Measurements from ENCODE around the gene PPP1R14C. TPM values are rescaled to one million over a fixed set of nuclear protein-coding genes. Genes with fewer than 3 reads are reported as not detected.
A peak's percentile ranks its signal among the peaks of the same experiment; 100 is the strongest.

The PPP1R14C gene
- total and polyA plus RNA-seq, 2 of the 13 experiments (the other 11 are each of a cell fraction or from before 2014, with no cell fraction given), result not detected

DNA sequence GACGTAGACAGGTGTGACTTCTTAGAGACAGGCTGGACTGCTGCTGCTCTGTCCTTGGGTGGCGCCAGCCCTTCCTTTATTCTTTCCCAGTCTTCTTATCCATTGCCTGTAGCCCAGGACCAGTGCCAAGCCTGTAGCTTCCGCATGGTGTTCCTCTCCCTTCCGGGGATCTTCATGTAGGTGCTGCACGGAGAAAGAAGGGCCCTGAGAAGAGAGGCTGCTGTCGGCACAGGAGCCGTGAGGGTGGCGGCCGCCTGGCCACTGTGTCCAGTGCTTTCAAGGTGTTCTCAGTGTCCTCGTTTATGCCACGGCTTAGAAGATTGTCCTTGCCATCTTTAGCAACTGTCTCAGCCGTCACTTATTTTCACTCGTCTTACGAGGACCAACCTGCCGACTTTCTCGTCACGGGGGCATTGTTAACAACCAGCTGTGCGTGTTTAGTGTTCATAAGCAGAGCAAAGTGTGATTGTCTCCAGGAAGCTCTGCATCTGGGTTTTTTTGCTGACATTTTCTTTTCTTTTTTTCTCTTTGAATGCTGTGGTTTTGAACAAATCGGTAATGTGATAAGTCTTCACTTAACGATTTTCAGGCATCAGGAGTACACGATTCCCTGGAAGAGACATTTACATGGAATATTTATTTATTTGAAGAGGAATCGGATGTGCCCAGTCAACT lies 61.2 kb downstream of the PPP1R14C start:
- H2AFZ ChIP-seq (ENCODE audit: low read length), result no peak overlapping the region
- peaks cover 0 to 4% of the 10 kb centered on the region in 2 experiments; a peak in 2 of 5 replicates for H3K27me3 ChIP-seq (ENCODE audit: control insufficient read depth in 1 of 2, insufficient read depth in 2 of 2, low read length in 2 of 2)
- H4K20me1 ChIP-seq (ENCODE audit: insufficient read depth, low read length), result no peaks in the 10 kb centered on the region; the same call in 1 of the 2 replicates
- DNase-seq (ENCODE audit: low spot score) (no peak), ATAC-seq (no peak), FAIRE-seq (no peak)
- 61% methylated on average over 22 of the region's 22 CpGs for WGBS (ENCODE audit: low lambda C conversion rate)
- no peaks in the 10 kb centered on the region for H3K79me2 ChIP-seq (ENCODE audit: insufficient read depth, low read length)
- intact Hi-C loops (cut with micrococcal nuclease; ENCODE audit: unreplicated experiment), result no loop called here
- BruUV-seq (replicated peaks), result no TSS peak
- TF ChIP-seq RXRB (CRISPR knock-in tag; IDR thresholded peaks at IDR 0.05; ENCODE audit: borderline replicate concordance), result no peak
- TF ChIP-seq MAFK (conservative IDR thresholded peaks at IDR 0.05 in 1 of 2, IDR thresholded peaks at IDR 0.05 in 1 of 2; ENCODE audit: low read length in 2 of 2), result peak in 1 of 2 experiments; percentile 47; a peak in 2 of 4 replicates
- H3K4me1 ChIP-seq (ENCODE audit: insufficient read depth, low read length), result no peaks in the 10 kb centered on the region
- H3K27ac ChIP-seq (ENCODE audit: extremely low read length, insufficient read depth, low read length), result no peak overlapping the region
- POLR2A ChIA-PET, result no interaction called here
- H3K9me3 ChIP-seq (ENCODE audit: low read length), result no peaks in the 10 kb centered on the region
- in situ Hi-C loops (cut with HindIII; ENCODE audit: extremely low pct_ligation_motif_present, low pct_unique_long_range_greater_than_20kb), result no loop called here
- H3K4me2 ChIP-seq (ENCODE audit: low read depth, low read length), result no peak overlapping the region
- no peak overlapping the region for H3K9ac ChIP-seq (ENCODE audit: insufficient read depth, low read depth, low read length)
- no peaks in the 10 kb centered on the region for H3K36me3 ChIP-seq (replicated peaks in 1 of 2; ENCODE audit: control insufficient read depth in 1 of 2, insufficient read depth in 2 of 2, low read length in 2 of 2)
- CTCF ChIA-PET (ENCODE audit: low intra/inter-chr PET ratio, low total read pairs), result no interaction called here
- H3K4me3 ChIP-seq (replicated peaks in 1 of 3; ENCODE audit: insufficient read depth in 1 of 3, low read depth in 2 of 3, low read length in 3 of 3), result no peak overlapping the region

DNA sequence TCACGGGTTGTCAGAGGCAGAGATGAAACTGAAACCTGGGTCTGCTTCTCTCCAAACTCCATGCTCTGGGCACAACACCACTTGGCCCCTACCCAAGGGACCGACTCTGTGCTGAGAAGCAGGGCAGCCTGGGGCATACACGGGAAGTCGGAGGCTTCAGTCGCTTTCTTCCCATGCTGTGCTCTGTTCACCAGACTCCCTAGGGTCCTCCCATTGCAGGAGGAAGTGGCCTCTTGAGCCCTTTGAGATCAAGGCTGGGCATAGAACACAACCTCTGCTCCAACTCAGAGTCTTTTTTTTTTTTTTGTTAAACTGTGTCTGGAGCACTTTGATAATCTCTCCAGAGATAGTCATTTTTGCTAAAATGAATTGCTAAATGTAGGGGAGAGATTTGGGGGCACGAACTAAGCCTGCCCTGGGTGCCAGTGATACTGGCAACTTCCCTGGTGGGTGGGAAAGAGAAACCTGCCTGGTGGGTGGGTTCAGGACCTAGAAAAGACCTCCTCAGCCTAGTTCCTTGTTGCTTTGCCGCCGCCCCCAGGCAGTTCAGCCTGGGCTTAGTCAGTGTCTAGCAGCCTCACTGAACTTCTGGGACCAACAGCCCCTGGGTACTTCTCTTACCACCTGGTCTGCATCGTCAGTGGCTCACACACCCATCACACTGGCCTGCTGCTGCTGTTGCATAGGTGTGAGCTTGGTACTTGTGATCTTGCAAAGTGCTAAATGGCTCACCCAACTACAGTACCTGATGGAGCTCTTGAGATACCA lies 62.0 kb downstream of the PPP1R14C start:
- Histone ChIP-seq H3K9ac (ENCODE audit: insufficient read depth, low read depth, low read length) (no peak overlapping the region), H4K20me1 (ENCODE audit: insufficient read depth, low read length) (no peaks in the 10 kb centered on the region; the same call in 1 of the 2 replicates), H3K9me3 (ENCODE audit: low read length) (no peaks in the 10 kb centered on the region), H3K4me3 (replicated peaks in 1 of 3; ENCODE audit: insufficient read depth in 1 of 3, low read depth in 2 of 3, low read length in 3 of 3) (no peak overlapping the region), H3K27ac (ENCODE audit: extremely low read length, insufficient read depth, low read length) (no peak overlapping the region), H2AFZ (ENCODE audit: low read length) (no peak overlapping the region), H3K4me2 (ENCODE audit: low read depth, low read length) (no peak overlapping the region), H3K4me1 (ENCODE audit: insufficient read depth, low read length) (no peaks in the 10 kb centered on the region), H3K27me3 (ENCODE audit: control insufficient read depth in 1 of 2, insufficient read depth in 2 of 2, low read length in 2 of 2) (peaks cover 0 to 4% of the 10 kb centered on the region in 2 experiments; a peak in 1 of 5 replicates), H3K36me3 (replicated peaks in 1 of 2; ENCODE audit: control insufficient read depth in 1 of 2, insufficient read depth in 2 of 2, low read length in 2 of 2) (no peaks in the 10 kb centered on the region), H3K79me2 (ENCODE audit: insufficient read depth, low read length) (no peaks in the 10 kb centered on the region)
- ATAC-seq, result no peak
- POLR2A ChIA-PET, result no interaction called here
- no peak for DNase-seq (ENCODE audit: low spot score)
- no TSS peak for BruUV-seq (replicated peaks)
- in situ Hi-C loops (cut with HindIII; ENCODE audit: extremely low pct_ligation_motif_present, low pct_unique_long_range_greater_than_20kb) (no loop called here), intact Hi-C loops (cut with micrococcal nuclease; ENCODE audit: unreplicated experiment) (no loop called here)
- TF ChIP-seq AKAP8 (CRISPR knock-in tag; IDR thresholded peaks at IDR 0.05), result no peak
- TF ChIP-seq ZBTB3 (CRISPR knock-in tag; IDR thresholded peaks at IDR 0.05; ENCODE audit: borderline replicate concordance, low read depth), result no peak
- WGBS (ENCODE audit: low lambda C conversion rate), result 35% methylated on average over 7 of the region's 9 CpGs
- no peak for FAIRE-seq
- CTCF ChIA-PET (ENCODE audit: low intra/inter-chr PET ratio, low total read pairs), result no interaction called here

Data from HepG2 (cell line).